HEK293 (cell line): ENCODE measurements around the gene RPS6KA2.

Experiments used
- TSHZ1 ChIP-seq: fragments of 450-650 bp; formaldehyde crosslinking; IDR thresholded peaks from 2 replicates; pipeline ENCODE4 v1.5.1; 2016; ENCODE audit warnings: missing biosample characterization, missing genetic modification characterization, borderline replicate concordance
- ZNF121 ChIP-seq: fragments of 450-650 bp; formaldehyde crosslinking; IDR thresholded peaks from 2 replicates; pipeline ENCODE4 v1.5.1; 2016; ENCODE audit warnings: missing biosample characterization, missing genetic modification characterization
- TF ChIP-seq, protein P1 (sequence below): fragments of 450-650 bp; formaldehyde crosslinking; IDR thresholded peaks from 2 replicates; pipeline ENCODE4 v1.5.1; 2016; ENCODE audit warnings: missing biosample characterization, missing genetic modification characterization

GRCh38 chr6:166470863-166471410 lies 156.1 kb downstream of the RPS6KA2 start:
- TF ChIP-seq TSHZ1 (tag by site-specific recombination), result no peak
- no peak for TF ChIP-seq ZNF121 (tag by site-specific recombination)
- TF ChIP-seq, protein P1, sequence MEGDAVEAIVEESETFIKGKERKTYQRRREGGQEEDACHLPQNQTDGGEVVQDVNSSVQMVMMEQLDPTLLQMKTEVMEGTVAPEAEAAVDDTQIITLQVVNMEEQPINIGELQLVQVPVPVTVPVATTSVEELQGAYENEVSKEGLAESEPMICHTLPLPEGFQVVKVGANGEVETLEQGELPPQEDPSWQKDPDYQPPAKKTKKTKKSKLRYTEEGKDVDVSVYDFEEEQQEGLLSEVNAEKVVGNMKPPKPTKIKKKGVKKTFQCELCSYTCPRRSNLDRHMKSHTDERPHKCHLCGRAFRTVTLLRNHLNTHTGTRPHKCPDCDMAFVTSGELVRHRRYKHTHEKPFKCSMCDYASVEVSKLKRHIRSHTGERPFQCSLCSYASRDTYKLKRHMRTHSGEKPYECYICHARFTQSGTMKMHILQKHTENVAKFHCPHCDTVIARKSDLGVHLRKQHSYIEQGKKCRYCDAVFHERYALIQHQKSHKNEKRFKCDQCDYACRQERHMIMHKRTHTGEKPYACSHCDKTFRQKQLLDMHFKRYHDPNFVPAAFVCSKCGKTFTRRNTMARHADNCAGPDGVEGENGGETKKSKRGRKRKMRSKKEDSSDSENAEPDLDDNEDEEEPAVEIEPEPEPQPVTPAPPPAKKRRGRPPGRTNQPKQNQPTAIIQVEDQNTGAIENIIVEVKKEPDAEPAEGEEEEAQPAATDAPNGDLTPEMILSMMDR (tag by site-specific recombination), result no peak
